HG03066 (cell line): Measurements from ENCODE around the gene CAMSAP2.

Experiments used
- ATAC-seq: cut with Tn5 transposase; IDR thresholded peaks from one replicate; pipeline ENCODE4 v1.9.1; 2021; ENCODE audit warnings: low read depth; ENCODE audit not compliant: unreplicated experiment

CAMSAP2 gene

DNA sequence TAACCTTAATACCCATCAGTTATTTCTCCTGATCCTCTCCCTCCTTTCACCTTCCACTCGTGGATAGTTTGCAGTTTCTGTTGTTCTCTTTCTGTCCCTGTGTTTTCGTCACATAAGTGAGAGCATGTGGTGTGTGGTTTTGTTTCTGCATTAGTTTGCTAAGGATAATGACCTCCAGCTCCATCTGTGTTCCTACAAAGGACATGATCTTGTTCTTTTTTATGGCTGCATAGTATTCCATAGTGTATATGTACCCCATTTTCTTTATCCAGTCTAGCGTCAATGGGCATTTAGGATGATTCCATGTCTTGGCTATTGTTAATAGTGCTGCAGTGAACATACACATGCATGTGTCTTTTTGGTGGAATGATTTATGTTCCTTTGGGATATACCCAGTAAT is 97.5 kb downstream of the CAMSAP2 start:
- no peak for ATAC-seq

DNA sequence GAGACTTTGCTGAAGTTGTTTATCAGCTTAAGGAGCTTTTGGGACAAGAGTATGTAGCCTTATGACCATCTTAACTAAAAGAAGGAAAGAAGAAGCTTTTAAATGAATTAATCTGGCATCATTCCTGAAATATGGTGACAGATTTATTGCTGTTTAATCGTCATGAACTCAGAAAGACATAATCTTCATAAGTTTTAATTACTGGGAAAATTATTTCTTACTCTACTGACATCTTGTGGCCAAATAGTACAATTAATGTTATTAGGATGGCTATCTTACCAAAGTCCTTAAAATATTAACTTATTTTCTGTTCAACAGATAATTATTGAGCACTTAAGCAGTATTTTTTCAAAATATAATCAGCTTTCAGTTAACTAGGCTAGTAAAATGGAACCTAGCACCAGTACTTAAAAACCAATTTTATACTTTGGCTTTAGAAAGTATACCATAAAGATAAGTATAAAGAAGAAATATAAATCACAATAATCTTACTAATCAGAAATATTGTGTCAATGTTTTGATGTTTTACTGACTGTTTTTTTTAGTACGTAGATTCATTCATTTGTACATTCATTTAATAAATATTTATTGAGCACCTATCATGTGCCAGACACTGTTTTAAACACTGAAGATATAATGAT is 99.4 kb downstream of the CAMSAP2 start:
- ATAC-seq = no peak

DNA sequence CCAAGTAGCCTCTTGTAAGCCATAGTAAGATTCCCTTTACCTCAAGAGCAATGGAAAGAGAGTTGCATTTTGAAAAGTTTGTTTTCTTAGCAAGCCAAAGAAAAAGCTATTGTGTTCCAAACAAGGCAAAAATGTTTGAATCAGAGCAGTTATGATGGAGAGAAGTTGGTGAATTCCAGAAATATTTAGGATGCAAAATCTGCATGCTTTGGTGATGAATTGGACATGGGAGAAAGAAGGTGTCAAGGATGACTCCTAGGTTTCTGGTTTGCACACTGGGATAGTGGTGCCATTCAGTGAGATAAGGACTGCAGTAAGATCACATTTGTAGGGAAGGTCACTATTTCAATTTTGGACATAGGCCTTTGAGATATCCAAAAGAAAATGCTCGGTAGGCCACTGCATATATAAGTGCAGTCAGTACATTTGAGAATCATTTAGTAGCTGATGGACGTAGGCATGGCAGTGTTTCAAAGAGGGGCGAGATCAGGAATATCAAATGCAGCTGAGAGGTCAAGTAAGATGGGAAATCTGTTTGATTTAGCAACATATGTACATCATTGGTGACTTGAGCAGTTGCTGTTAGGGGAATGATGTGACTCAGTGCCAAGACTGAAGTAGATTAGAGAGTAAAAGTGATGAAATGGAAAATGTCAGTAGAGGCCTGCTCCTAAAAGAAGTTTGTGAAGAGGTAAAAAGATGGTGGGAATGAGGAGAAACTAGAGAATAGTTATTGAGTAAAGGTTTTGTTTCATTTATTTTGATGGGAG is 100.2 kb downstream of the CAMSAP2 start:
- no peak for ATAC-seq

DNA sequence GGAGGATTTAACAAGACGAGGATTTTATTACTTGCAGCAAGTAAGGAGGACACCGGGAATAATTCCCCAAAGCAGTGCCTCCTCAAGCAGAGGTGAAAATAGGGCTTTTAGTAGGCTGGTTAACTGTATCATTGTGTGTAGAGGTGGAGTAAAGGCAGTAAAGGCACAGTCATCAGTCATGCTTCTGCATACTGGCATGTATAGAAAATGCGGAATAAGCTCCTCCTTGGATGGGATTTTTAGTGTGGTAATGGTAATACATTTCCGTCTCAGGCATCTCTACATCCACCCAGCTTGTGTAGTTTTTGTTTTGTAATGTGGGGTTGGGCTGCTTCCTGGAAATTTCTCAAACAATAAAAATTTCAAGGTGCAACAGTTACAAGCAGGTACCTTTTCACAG is 106.7 kb downstream of the CAMSAP2 start:
- no peak for ATAC-seq

DNA sequence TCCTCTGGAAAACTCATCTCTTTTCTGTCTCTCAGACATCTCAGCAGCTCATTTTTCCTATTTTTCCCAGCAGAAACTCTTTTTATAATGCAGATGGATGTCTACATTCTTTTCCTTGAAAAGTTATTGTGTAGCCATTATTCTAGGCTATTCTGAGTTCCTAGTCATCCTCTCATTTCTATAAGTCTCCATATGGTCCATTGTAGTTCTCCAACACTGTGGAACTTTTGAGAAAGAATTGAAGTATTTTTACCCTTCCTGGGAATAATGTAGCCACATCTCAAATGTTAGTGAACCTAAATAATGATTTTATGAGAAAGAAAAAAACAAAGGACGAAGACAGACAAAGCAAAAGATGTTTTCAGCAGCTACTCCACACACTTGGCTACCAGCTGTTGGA is 107.7 kb downstream of the CAMSAP2 start:
- ATAC-seq = no peak

DNA sequence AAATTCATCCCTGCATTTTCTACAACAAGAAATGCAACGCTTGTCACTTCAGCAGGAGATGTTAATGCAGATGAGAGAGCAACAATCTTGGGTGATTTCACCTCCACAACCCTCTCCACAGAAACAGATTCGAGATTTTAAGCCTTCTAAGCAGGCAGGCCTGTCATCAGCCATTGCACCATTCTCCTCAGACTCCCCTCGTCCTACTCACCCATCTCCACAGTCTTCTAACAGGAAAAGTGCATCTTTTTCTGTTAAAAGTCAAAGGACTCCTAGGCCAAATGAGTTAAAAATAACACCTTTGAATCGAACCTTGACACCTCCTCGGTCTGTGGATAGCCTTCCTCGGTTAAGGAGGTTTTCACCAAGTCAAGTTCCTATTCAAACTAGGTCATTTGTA is 110.7 kb downstream of the CAMSAP2 start:
- ATAC-seq = no peak

DNA sequence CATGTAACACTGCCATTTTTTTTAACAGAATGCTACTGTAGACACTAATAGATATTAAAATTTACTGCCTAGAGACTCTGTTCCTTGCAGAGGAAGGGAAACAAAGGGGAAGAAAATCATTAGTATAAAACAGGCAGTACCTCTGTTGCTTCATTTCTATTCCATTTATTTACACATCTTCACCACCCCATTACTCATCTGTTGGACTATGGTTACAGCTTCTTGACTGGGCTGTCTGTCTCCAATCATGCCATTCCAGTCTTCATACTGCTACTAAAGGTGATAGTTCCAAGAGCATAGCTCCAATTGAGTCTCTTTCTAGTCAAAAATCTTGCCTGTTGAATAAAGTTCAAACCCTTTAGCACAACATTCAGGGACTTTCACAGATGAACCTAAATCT is 111.9 kb downstream of the CAMSAP2 start:
- ATAC-seq = no peak

DNA sequence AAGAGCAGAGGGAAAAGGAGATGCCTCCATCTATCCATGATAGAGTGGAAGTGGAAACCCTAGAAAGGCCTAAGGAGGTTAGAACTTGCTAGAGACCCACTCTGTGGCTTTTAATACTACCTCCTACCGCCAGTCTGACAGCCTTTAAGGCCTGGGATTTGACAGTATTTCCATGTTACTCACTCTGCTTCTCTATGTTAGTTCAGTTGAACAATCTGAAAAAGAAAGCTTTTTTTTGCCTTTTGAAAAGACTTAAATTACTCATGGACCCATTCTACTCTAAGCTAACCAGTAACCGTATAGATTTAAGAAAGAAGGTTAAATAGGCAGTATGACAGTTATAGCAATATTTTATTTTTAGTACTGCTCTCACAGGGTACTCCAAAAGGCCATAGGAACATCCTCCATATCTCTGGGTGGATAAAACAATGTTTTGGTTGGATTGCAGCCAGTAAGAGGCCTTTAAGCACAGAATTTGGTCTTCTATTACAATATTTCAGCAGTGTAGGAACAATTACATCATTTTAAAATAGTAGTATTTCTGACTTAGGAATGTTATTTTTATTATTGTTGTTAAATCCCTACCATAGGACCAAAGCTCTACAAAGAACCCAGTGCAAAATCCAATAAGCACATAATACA is 118.1 kb downstream of the CAMSAP2 start:
- ATAC-seq = no peak

DNA sequence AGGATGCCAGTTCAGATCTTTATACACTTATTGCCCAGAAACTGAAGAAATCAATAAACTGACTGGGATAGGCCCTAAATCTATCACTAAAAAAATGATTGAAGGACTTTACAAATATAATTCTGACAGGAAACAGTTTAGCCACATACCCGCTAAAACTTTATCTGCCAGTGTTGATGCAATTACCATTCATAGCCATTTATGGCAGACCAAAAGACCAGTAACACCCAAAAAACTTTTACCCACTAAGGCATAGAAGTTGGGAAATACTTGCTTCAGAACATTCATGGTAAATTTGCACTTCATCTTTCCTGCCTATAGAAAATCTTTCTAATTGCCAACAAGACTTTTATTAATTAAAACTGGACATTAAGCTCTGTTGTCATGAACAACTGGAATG is 119.1 kb downstream of the CAMSAP2 start:
- no peak for ATAC-seq

DNA sequence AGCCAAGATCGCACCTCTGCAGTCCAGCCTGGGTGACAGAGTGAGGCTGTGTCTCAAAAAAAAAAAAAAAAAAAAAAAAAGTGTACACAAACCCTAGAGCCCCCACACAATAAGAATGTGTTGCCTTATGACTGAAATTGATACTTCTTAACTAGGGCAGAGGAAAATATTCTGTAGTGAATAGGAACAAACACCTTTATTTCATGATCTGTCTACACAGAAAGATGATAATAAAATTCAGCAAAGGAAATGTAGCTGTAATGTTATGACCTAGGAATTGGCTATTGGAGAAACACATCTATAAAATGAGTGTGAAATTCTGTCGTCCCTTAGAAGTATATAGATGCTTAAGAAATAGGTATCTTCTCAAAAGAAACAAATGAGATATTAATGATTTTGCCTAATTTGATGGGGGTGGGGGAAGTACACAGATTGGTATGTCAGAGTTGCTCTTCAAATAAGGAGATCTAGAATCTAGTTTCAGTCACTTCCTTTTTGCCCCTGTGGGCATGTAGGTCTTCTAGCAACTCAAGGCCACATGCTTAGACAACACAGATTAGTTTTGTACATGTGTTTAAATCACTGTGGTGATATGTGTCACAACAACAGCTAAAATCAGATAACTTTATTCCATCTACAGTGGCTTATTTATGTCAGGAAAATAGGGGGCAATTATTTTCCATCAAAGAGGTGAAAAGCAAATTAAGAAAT is 123.4 kb downstream of the CAMSAP2 start:
- ATAC-seq = no peak

DNA sequence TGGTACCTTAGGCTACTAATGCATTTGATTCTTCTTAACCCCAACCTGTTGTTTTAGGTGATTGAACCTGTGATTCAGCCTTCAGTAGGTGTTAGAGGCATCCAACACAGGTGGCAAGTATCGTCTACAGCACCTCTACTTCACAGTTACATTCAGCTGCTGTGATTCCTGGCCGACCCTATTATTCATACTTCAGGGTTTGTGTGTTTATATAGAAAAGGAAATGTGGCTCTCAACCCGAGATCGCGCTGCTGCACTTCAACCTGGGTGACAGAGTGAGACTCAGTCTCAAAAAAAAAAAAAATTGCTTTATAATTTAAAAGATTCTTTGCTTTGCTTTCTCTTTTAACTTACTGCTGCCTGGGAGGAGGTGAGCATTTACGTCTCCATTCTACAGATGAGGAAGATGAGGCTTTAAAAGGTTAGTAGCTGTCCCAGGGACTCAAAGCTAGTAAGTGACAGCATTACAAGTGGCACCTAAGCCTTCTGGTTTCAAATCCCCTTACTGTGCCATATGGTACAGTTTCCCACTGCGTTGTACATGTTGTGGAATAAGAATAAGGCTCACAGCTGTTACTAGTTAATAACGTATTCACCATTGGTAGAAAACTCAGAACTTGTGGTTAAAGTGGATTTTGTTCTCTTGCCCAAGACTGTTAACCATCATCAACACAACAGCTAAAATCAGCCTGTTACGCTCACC is 124.2 kb downstream of the CAMSAP2 start:
- no peak for ATAC-seq

DNA sequence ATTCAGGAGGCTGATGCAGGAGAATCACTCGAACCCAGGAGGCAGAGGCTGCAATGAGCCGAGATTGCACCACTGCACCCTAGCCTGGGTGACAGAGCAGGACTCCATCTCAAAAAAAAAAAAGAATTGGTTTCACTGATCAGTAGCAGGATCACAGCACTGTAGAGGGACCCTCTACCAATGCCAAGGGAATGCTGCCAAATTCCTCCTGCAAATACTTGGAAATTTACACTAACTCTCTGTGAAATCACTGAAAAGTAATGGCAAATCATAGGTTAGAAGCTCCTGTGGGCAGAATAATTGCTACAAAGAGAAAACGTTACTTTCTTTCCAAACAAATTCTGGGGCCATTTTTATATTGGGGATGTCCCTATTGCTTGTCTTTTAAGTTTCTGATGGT is 127.4 kb downstream of the CAMSAP2 start:
- ATAC-seq = no peak

DNA sequence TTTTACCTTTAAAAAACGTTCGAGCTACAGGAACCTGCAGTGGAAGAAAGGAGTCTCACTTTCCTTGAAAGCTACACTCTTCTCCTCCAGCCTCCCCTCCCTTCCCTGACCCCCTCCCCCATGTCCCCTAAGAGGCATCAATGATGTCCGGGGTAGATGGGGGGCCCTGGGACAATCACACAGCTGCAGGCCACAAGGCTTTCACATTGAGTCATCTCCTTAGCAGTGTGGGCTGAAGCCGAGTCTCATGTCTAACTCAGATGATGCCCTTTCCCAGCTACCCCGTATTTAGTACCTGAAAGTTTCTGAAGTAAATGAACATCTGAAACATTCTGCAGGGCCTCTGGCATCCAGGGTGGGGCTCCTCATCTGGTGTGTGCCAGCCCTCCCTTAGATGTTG is 127.8 kb downstream of the CAMSAP2 start:
- peak; percentile 87 for ATAC-seq

DNA sequence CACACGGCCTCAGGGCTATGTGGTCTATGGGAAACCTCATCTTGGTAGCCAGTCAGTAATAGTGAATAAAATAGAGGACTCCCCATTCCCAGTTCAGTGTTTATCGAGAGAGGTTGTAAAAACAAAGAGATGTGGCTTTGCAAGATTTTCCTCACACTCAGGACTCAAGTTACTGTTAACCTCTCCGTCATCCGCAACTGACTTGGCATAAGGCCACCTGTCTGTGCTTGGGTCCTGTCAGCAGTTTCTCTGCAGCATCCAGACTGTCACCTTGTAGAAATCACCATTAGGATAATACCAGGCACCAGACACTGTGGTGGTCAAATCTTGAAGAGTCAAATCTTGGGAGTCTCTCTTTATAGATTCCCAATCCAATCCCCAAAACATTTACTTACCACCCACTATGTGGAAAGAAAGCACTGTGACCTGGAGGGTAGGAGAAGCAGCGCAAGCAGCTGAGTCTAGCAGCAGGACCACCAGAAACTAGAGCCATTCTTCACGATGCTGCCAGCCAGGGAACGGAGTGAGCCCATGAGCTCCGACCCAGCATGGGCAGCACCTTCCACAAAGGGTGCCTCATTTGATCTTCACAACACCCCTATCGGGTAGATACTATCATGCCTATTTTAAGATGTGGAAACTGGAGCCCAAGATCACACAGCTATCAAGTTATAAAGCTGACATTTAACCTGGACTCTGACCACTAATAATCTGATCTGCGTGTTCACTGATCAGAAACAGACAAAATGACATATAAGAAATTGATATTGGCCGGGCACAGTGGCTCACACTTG is 128.5 kb downstream of the CAMSAP2 start:
- ATAC-seq = peak; percentile 4

DNA sequence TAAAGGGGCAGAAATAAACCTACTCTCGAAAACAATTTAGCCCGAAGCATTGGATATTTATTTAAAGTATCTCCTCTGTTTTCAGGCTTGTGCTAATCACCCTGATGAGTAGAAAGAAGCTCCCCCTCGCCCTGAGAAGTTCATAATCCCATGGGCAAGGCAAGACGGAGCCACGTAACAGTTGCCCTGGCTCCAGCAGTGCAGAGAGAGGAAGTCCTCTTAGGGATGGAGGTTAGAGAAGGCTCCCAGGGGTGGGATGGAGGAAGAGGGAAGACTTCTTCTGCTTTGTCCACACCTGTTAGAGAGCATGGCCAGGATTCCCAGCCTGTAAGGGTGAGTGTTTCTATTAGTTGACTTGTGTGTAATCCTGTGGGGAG is 130.7 kb downstream of the CAMSAP2 start:
- no peak for ATAC-seq

DNA sequence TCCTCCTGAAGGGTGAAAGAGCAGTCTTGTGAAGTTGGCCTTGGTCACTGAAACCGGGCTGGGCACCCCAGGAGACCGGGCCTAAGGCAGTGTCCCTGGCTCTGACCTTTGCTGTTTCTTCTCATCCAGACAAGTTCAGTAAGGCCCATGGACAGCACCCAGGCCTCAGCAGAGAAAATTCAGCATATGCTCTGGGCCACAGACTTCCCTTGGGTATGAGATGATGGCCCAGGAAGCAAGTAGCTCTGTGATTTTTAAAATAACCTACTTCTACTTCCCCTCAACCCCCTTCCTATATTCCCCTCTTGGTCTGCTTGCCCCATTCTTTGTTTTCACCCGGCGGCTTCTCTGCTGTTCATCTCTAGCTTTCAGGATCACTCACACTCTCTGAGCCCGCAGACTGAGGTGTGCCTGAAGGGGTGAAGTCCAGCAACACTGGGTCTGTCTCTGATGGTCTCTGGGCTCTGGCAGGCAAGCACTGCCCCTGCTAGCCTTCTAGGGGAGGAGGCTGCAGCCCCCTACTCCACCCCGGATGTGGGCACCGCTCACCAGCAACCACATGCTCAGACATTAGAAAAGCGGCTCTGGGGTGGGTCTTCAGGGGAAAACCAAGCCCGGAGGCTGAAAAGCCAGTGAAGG is 131.2 kb downstream of the CAMSAP2 start:
- ATAC-seq = no peak

DNA sequence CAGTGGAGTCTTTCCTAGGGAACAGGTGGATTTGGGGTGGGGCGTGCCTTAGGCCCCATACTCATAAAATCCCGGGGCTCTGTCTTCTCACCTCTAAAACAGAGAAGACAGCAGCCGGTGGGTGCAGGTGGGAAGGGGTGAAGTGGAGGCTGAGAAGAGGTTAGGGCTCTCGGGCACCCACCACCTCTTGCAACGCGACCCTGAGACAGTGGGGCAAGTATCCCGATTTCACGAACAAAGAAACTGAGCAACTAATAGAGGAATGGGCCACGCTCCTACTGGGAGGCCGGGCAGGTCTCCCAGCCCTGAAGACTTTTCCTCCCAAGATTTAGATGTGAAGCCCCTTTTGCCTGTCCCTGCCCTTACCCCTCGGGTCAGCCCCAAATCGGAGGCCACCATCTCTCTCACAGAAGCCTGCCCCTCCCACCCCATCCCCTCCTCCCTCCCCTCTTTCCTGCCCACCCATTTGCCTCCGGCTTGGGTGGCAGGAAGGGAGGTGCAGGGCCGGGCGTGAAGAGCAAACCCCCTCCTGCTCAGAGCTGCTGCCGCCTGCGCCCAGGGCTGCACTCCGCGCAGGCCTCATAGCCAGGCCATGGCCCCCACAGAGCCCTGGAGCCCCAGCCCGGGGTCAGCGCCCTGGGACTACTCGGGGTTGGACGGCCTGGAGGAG is 133.9 kb downstream of the CAMSAP2 start, which contains the start of gene GPR25:
TSS of gene GPR25 (plus strand) at position 536 of the 670 bp plus-strand sequence. CDS start at position 593, 57 bp downstream.
- ATAC-seq = no peak

DNA sequence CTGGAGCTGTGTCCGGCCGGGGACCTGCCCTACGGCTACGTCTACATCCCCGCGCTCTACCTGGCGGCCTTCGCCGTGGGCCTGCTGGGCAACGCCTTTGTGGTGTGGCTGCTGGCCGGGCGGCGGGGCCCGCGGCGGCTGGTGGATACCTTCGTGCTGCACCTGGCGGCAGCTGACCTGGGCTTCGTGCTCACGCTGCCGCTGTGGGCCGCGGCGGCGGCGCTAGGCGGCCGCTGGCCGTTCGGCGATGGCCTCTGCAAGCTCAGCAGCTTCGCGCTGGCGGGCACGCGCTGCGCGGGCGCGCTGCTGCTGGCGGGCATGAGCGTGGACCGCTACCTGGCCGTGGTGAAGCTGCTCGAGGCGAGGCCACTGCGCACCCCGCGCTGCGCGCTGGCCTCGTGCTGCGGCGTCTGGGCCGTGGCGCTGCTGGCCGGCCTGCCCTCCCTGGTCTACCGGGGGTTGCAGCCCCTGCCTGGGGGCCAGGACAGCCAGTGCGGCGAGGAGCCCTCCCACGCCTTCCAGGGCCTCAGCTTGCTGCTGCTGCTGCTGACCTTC is 134.5 kb downstream of the CAMSAP2 start:
- no peak for ATAC-seq
